ENCODE data around the gene PPP2R3B.
"Not testable (repeated sequence)": the region's sequence is repeated elsewhere in the genome, so short reads cannot be mapped to it uniquely, and the experiment has no call there.

PPP2R3B gene, protein sequence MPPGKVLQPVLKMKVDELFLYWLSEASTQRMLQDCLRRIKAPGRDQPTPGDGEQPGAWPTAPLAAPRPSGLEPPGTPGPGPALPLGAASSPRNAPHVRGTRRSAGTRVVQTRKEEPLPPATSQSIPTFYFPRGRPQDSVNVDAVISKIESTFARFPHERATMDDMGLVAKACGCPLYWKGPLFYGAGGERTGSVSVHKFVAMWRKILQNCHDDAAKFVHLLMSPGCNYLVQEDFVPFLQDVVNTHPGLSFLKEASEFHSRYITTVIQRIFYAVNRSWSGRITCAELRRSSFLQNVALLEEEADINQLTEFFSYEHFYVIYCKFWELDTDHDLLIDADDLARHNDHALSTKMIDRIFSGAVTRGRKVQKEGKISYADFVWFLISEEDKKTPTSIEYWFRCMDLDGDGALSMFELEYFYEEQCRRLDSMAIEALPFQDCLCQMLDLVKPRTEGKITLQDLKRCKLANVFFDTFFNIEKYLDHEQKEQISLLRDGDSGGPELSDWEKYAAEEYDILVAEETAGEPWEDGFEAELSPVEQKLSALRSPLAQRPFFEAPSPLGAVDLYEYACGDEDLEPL

DNA sequence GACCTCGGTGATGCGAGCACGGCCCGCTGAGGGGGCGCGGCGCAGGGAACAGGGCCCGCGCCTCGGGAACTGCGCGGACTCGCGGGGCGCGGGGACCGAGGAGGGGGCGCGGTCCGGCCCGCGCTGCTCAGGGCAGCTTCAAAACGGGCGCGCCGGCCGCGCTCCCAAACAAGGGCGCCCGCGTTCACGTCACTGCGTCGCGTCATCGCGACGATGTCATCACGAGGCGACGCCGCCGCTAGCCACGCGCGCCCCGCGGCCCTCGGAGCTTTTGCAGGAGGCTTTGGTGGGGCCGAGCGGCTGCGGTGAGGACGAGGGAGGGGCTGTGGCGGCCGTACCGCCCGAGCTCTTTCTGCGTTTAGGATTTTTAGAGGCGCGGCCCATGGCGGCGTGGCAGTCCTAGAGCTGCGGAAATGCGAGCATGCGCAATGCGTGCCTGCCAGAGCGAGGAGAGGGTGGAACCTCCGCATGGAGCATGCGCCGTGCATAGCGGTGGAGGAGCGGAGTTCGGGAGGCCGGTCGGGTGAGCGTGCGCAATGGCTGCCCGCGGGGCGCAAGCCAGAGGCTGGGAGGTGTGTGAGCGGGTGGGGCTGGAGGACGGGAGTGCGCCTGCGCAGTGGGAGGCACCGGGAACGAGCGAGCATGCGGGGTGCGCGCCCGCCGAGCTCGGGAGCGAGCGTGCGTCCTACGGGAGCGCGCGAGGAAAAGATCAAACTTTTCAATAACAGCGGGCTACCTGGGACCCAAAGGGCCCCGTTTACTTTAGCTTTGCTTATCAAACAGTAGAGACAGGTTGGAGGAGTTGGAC is at the start of gene PPP2R3B:
Gene PPP2R3B, minus strand, starts transcription at position 140 of the 808 bp plus-strand sequence. CDS start 216 bp downstream, outside the sequence.
- DNase-seq (ENCODE audit: low spot score): peak; percentile 99

- no peak for DNase-seq (ENCODE audit: low spot score)
Observed at GRCh38 chrX:435536-436122, 48.9 kb upstream of the PPP2R3B start.

DNA sequence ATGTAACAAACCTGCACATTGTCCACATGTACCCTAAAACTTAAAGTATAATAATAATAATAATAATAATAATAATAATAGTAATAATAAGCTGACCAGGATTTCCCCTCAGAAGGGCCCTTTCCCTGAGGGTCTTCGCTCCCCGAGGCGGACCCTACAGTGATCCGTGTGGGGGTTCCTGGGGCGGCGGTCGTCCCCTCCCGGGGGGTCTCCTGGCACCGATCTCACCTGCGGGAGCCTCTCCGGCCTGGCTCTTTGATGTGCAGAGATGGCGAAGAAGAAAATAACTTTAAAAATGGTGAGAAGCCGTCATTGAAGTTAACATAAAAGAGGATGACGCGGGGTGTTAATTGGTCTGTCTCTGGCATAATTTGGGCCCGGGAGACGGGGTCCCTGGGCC is 48.2 kb upstream of the PPP2R3B start:
- DNase-seq (ENCODE audit: low spot score): no peak

GRCh38 chrX:433771-434170 is 47.1 kb upstream of the PPP2R3B start:
- no peak for DNase-seq (ENCODE audit: low spot score)

GRCh38 chrX:432666-433065 is 46.0 kb upstream of the PPP2R3B start:
- DNase-seq (ENCODE audit: low spot score): not testable (repeated sequence)

GRCh38 chrX:431492-432111 is 44.9 kb upstream of the PPP2R3B start:
- DNase-seq (ENCODE audit: low spot score): no peak

GRCh38 chrX:431056-431455 is 44.3 kb upstream of the PPP2R3B start:
- no peak for DNase-seq (ENCODE audit: low spot score)

DNA sequence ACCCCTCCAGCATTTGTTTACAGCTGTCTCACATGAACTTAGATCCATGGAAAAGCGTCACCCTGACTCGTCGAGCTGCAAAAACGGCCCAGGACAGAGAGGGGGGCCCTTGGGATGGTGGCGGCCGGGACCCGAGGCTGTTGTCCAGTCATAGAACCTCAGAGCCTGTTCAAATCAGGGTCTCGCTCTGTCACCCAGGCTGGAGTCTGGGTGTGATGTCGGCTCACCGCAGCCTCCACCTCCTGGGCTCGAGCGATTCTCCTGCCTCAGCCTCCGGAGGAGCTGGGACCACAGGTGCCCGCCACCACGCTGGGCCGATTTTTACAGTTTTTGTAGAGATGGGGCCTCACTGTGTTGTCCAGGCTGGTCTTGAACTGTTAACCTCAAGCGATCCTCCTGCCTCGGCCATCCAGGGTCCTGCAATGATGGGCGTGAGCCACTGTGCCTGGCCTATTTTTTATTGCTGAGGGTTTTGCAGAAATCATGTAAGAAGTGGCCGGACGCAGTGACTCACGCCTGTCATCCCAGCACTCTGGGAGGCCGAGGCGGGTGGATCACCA is 42.6 kb upstream of the PPP2R3B start:
- DNase-seq (ENCODE audit: low spot score): no peak

DNA sequence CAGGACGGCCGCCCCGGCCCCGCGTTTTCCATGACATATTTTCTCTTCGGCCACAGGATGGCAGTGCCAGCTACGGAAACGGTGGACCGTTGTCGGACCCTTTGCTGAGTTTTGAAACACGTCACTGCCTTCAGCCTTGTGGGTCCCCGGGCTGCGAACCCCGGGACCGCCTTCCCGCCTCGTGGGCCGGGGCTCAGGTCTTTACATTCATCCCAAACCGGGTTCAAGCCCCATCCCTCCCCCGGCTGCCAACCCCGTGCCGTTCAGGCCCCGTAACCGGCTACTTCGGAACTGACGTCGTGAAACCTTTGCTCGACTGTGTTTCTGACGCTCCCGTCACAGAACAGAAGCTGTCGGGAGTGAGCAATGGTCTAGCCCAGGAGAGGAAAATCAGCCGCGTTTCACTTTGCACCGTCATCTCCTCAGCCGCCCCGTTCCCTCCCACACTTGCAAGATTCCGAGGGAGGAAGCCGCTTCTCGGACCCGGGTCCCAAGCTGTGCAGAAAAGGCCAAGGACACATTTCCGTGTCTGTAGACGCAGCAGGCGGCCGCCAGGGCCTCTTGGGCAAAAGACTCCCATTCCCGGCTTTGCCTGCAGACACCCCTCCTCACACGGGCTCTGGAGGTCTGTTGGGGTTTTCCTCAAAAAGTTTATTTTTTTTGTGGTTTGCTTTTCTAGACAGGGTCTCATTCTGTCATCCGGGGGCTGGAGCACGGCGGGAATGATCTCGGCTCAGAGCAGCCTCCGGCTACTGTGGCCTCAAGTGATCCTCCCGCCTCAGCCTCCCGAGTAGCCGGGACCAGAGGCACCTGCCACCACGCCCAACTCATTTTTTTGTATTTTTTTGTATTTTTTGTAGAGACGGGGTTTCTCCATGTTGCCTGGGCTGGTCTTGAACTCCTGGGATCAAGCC is 41.4 kb upstream of the PPP2R3B start:
- DNase-seq (ENCODE audit: low spot score): no peak

- no peak for DNase-seq (ENCODE audit: low spot score)
Observed at GRCh38 chrX:426881-427280, 40.2 kb upstream of the PPP2R3B start.

DNA sequence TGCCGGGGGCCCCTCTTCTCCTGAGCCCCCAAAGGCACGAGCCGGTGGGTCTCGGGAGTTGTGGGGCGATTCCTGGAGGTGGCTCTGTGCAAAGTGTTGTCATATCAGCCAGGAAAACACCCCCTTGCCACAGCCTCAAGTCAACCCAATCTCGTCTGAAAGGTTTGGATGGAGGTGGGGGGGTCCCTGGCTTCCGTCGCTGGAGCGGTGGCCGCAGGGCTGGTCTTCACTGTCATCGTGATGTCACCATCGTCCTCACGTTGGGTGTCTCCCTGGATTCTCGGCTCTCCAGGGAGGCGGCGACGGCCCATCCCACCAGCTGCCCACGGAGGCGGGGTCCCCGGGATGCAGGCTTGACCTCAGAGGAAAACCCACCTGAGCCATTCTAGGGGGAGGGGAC is 38.3 kb upstream of the PPP2R3B start:
- DNase-seq (ENCODE audit: low spot score): no peak

GRCh38 chrX:421646-422391 is 35.1 kb upstream of the PPP2R3B start:
- DNase-seq (ENCODE audit: low spot score): no peak

- DNase-seq (ENCODE audit: low spot score): no peak
Observed at GRCh38 chrX:420496-421223, 34.0 kb upstream of the PPP2R3B start.

DNA sequence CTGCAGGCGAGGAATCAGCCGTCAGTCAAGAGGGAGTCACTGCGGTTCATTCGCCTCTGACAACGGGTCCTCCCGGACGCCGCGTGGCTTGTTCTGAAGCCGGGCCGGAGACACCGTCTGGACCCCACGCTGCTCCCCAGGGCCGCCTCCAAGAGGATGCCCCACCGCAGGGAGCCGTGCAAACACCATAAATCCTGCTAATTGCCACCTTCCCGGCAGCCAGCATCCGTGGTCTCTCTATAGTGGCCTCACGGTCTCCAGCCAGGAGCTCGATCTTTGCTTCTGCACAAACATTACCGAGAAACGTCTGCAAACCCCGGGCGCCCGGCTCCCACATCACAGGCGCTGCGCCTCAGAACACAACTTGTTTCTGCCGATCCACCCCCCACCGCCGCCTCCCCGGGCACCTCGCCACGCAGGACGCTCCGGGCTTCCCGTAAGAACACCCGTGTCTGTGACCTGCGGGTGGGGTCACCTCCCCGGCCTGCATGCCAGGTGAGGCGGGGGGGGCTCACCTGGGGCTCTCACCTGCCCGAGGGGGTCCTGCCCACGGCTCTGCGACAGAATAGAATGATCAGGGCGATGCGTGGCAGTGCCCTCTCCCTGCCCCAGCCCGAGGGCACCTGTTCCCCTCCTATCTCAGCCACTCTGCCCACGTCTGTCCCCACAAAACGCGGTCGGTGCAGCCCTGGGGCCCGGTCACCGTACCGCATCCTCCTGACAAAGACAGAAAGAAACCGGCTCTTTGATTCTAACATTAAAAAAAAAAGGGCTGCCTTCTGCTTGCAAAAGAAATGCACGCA is 32.4 kb upstream of the PPP2R3B start:
- no peak for DNase-seq (ENCODE audit: low spot score)

DNA sequence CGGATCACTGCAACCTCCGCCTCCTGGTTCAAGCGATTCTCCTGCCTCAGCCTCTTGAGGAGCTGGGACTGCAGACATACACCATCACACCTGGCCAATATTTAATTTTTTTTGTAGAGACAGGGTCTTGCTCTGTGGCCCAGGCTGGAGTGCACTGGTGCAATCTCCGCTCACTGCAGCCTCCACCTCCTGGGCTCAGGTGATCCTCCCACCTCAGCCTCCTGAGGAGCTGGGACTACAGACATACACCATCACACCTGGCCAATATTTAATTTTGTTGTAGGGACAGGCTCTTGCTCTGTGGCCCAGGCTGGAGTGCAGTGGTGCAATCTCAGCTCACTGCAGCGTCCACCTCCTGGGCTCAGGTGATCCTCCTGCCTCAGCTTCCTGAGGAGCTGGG is 28.8 kb upstream of the PPP2R3B start:
- not testable (repeated sequence) for DNase-seq (ENCODE audit: low spot score)

DNA sequence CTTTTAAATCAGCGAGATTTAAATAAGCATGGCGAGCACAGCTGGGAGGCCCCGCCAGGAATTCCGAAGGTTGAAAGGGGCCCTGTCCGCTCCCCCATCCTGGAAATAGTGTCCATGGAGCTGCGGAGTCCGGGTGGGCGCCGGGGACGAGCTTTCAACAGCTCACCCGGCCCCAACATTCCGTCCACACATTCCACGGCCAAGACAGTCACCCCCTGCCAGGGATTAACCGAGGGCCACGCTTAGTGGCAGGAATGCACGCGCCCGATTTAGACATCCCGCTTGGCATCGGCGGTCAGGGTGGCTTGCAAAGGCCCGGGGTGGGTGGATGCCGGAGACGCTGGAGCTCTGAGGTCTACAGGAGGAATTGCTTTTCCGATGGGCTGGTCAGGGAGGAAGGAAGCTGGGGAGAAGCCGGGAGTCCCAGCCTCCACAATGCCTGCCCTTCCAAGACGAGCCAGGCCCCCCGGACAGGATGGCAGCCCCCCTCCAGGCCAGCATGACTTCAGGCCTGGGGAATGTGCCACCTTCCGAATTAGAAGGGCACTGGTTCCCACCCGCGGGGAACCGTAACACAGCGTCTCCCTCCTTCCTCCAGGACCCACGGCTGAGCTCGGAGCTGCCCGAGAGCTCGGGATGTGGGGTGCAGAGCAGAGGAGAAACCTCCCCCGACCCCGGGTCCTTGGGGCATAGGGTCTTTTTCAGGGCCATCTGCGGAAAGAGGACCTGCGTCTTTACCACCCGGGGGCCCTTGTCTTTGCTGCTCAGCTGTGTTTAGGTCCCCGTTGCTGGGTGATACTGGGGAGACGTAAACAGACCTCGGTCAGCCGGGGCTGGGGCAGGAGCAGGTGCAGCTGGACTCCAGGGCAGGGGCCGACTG is 26.9 kb upstream of the PPP2R3B start:
- no peak for DNase-seq (ENCODE audit: low spot score)

- no peak for DNase-seq (ENCODE audit: low spot score)
Observed at GRCh38 chrX:410296-410695, 23.6 kb upstream of the PPP2R3B start.
